Islet of Langerhans (tissue), 1 donor: Measurements from ENCODE around the gene TENM3.
"Not testable (repeated sequence)": the region's sequence is repeated elsewhere in the genome, so short reads cannot be mapped to it uniquely, and the experiment has no call there.

ENCODE experiments used
- FAIRE-seq: peaks from one replicate; lab custom pipeline; 2011; peaks lifted over from hg19 to GRCh38; lab: Jason Lieb, UNC

TENM3 gene

GRCh38 chr4:182786991-182787390 is 543.8 kb downstream of the TENM3 start:
- FAIRE-seq, result no peak

- FAIRE-seq, result peak; percentile 88
Observed at GRCh38 chr4:182788201-182788600, 545.0 kb downstream of the TENM3 start.

- FAIRE-seq, result peak; percentile 86
Observed at GRCh38 chr4:182789529-182789928, 546.3 kb downstream of the TENM3 start.

GRCh38 chr4:182795446-182796238 is 552.4 kb downstream of the TENM3 start:
- FAIRE-seq, result no peak

GRCh38 chr4:182799515-182800215 is 556.5 kb downstream of the TENM3 start:
- FAIRE-seq, result no peak

- FAIRE-seq, result no peak
Observed at GRCh38 chr4:182800216-182800515, 557.0 kb downstream of the TENM3 start.

- no peak for FAIRE-seq
Observed at GRCh38 chr4:182801636-182802035, 558.4 kb downstream of the TENM3 start.

GRCh38 chr4:182802621-182803020 is 559.4 kb downstream of the TENM3 start:
- no peak for FAIRE-seq

- no peak for FAIRE-seq
Observed at GRCh38 chr4:182803235-182803634, 560.0 kb downstream of the TENM3 start.

GRCh38 chr4:182804131-182804530 is 560.9 kb downstream of the TENM3 start:
- no peak for FAIRE-seq

- FAIRE-seq, result no peak
Observed at GRCh38 chr4:182805321-182805720, 562.1 kb downstream of the TENM3 start.

GRCh38 chr4:182805750-182806149 is 562.5 kb downstream of the TENM3 start:
- no peak for FAIRE-seq

GRCh38 chr4:182806259-182807252 is 563.4 kb downstream of the TENM3 start:
- no peak for FAIRE-seq

GRCh38 chr4:182807346-182807745 is 564.1 kb downstream of the TENM3 start:
- FAIRE-seq, result no peak

- no peak for FAIRE-seq
Observed at GRCh38 chr4:182807767-182808548, 564.8 kb downstream of the TENM3 start.

GRCh38 chr4:182808673-182809416 is 565.6 kb downstream of the TENM3 start:
- FAIRE-seq, result no peak

- no peak for FAIRE-seq
Observed at GRCh38 chr4:182809417-182810102, 566.4 kb downstream of the TENM3 start.

GRCh38 chr4:182810103-182810615 is 567.0 kb downstream of the TENM3 start:
- no peak for FAIRE-seq

- FAIRE-seq, result no peak
Observed at GRCh38 chr4:182812916-182813315, 569.7 kb downstream of the TENM3 start.

- not testable (repeated sequence) for FAIRE-seq
Observed at GRCh38 chr4:182814065-182814464, 570.9 kb downstream of the TENM3 start.
